ENCODE measurements around the gene SLC4A4.

DNA sequence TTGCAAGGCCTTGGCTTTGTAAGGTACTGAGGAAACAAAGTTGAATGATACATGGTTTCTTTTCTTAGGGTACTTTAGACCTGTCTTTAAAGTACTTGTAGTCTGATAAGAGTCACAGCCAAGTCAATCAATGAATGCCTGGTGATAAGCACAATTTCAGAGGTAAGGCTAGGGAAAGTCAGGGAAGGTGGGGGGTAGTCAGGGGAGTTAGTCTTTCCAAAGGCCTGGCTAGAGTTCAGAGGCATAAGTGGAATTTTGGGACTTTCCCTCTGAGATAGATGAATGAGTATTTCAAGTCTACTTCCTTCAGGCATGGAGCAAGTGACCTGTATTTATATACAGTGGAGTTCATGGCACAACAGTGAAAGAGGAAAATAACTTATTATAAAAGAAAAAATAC is 78.3 kb downstream of the SLC4A4 start:
- TF ChIP-seq, protein P1, sequence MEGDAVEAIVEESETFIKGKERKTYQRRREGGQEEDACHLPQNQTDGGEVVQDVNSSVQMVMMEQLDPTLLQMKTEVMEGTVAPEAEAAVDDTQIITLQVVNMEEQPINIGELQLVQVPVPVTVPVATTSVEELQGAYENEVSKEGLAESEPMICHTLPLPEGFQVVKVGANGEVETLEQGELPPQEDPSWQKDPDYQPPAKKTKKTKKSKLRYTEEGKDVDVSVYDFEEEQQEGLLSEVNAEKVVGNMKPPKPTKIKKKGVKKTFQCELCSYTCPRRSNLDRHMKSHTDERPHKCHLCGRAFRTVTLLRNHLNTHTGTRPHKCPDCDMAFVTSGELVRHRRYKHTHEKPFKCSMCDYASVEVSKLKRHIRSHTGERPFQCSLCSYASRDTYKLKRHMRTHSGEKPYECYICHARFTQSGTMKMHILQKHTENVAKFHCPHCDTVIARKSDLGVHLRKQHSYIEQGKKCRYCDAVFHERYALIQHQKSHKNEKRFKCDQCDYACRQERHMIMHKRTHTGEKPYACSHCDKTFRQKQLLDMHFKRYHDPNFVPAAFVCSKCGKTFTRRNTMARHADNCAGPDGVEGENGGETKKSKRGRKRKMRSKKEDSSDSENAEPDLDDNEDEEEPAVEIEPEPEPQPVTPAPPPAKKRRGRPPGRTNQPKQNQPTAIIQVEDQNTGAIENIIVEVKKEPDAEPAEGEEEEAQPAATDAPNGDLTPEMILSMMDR (IDR thresholded peaks at IDR 0.05; ENCODE audit: insufficient read depth, low read depth, low read length): no peak
- no peak for TF ChIP-seq EZH2 (IDR thresholded peaks at IDR 0.05; ENCODE audit: insufficient read depth, low read length)
